Pulmonary artery endothelial cell (primary cell): ENCODE data around the gene PLRG1. TPM values are rescaled to one million over a fixed set of nuclear protein-coding genes. Genes with fewer than 3 reads are reported as not detected.
A peak's percentile ranks its signal among the peaks of the same experiment; 100 is the strongest.

ENCODE experiments used
- DNase-seq: peaks from one replicate; pipeline ENCODE4 v3.0.0-alpha.2; 2011; ENCODE audit warnings: low read depth, low spot score
- total RNA-seq: library from RNA; depleted of rRNA; stranded (reverse); fragments of >200 nt; gene quantifications from 2 replicates; pipeline ENCODE4 v1.2.3, GENCODE V29; 2014

Gene PLRG1
- total RNA-seq, 1 donor from 2014 or later: 93.1 TPM

GRCh38 chr4:154574311-154574710 lies 24.1 kb upstream of the PLRG1 start:
- DNase-seq: no peak

GRCh38 chr4:154573190-154573870 lies 23.1 kb upstream of the PLRG1 start:
- no peak for DNase-seq

- DNase-seq: no peak
Observed at GRCh38 chr4:154569584-154569983, 19.4 kb upstream of the PLRG1 start.

- no peak for DNase-seq
Observed at GRCh38 chr4:154569028-154569427, 18.8 kb upstream of the PLRG1 start.

DNA sequence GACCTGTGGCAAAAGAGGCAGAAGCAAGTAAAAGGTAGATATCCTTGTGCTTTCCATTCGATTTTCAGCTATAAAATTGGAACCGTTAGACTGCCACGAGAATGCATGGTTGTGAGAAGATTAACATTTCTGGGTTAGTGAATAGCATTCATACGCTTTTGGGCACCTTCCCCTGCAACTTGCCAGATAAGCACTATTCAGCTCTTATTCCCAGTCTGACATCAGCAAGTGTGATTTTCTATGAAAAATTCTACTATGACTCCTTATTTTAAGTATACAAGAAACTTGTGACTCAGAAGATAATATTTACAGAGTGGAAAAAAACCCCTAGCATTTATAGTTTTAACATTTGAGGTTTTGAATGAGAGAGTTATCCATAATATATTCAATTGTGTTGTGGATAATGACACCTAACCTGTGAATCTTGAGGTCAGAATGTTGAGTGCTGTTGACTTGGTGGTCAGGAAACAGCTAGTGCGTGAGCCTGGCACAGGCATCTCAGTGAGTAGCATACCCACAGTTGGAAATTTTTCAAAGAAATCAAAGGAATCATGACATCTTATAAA lies 16.5 kb upstream of the PLRG1 start:
- DNase-seq: no peak

DNA sequence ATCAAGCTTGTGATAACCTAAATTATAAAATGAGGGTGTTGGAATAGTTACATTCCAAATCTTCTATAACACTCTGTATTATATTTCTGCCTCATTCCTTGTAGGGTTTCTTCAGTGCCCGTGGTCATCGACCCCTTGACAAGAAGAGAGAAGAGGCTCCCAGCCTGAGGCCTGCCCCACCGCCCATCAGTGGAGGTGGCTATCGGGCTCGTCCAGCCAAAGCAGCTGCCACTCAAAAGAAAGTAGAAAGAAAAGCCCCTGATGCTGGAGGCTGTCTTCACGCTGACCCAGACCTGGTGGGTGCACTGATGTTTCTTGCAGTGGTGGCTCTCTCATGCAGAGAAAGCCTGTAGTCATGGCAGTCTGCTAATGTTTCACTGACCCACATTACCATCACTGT lies 15.5 kb upstream of the PLRG1 start:
- DNase-seq: no peak

DNA sequence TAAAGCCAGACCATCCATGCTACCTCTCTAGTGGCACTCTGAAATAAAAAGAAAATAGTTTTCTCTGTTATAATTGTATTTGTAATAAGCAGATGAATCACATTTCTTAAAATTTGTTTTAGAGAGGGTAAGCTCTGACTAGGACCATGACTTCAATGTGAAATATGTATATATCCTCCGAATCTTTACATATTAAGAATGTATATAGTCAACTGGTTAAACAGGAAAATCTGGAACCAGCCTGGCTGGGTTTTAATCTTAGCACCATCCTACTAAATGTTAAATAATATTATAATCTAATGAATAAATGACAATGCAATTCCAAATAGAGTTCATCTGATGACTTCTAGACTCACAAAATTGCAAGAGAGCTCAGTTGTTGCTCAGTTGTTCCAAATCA lies 14.1 kb upstream of the PLRG1 start:
- no peak for DNase-seq

DNA sequence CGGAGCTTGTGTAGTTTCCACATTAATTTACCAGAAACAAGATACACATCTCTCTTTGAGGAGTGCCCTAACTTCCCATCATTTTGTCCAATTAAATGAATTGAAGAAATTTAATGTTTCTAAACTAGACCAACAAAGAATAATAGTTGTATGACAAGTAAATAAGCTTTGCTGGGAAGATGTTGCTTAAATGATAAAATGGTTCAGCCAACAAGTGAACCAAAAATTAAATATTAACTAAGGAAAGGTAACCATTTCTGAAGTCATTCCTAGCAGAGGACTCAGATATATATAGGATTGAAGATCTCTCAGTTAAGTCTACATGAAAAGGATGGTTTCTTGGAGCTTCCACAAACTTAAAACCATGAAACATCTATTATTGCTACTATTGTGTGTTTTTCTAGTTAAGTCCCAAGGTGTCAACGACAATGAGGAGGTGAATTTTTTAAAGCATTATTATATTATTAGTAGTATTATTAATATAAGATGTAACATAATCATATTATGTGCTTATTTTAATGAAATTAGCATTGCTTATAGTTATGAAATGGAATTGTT lies 12.6 kb upstream of the PLRG1 start, which contains the start of gene FGB:
TSS of gene FGB (plus strand) at position 315 of the 558 bp plus-strand sequence. CDS start at position 323, 8 bp downstream.
- no peak for DNase-seq

DNA sequence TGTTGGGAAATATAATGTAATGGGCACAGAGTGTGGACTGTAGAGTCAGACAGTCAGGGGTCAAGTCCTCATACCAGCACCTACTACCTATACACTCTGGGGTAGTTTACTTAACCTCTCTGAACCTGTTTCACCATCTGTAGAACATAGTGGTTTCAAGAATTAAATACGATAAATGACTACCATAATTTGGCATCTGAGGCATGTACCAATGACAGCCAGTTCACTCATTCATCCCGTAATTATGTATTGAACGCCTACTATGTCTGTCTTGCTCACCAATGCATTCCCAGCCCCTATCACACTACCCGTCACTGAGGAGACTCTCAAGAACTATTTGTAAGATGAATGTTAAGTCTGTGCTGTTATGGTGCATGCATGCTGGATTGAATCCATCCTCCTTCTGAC lies 10.6 kb upstream of the PLRG1 start:
- no peak for DNase-seq

DNA sequence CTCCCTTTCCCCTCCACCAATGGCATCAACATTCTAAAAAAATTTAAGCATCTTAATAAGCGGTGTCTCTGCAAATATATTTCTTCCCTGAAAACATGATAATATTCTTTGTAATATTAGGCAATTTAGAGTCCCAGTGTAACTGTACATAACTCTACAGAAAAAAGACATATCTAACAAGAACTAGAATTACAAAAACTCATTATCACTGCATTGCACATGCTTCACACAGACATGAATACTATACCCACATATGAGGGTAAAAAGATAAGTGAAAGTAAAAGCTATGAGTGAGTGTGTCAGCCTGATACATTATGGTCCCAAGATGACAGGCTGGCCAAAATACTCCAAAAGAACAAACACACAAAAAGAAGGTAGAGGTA lies 10.2 kb upstream of the PLRG1 start:
- DNase-seq: no peak

GRCh38 chr4:154559494-154560418 lies 9.6 kb upstream of the PLRG1 start:
- peak; percentile 8 for DNase-seq

DNA sequence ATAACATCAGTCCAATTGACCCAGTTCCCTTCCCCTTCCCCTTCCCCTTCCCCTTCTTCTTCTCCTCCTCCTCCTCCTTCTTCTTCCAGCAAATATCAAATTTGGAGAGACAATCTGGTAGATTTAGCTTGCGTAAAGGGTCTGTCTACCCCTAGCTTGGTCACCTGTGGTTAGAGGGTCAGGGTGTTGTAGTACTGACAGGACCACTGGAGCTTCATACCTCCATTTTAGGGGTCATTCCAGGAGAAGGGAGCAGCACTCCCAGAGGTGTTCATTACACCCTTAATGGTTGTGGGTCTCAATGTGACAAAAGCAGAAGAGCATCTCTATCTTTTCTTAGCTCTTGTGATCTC lies 8.9 kb upstream of the PLRG1 start:
- no peak for DNase-seq

DNA sequence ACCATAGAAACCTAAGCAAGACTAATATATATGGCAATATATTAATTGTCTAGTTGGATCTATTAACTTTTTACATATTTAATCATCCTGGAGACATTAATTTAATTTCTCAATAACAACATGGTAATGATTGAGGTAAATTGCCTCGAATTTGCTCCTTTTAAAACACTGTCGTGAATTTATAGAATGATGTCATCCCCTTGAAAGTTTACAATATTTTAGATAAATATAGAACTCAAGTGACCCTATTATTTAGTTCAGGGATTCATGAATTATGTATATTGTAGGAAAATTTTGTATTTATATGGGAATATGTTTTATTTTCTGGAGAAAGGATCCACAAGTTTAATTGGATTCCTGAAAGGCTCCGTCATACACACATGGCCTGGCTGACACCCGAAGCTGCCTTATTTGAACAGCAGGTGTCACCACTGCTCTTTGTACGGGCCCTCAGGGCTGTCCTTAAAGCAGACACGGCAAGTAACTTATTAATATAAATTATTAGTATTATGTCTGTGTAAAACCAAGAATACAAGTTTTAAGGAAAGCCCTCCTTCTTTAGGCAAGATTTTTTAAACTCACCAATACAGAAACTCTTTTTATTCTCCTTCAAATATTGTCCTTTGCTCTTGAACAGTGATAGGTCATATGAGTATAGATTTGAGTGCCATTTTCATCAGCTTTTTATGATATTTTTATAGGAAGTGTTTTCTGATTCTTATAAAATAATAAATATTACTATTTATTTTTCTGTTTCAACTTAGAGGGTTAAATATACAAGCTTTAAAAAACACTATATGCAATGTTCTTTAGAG lies 1.9 kb upstream of the PLRG1 start:
- peak; percentile 61 for DNase-seq

GRCh38 chr4:154545689-154546088 lies 4.5 kb downstream of the PLRG1 start:
- DNase-seq: no peak

GRCh38 chr4:154542271-154542879 lies 7.8 kb downstream of the PLRG1 start:
- DNase-seq: no peak

- no peak for DNase-seq
Observed at GRCh38 chr4:154534296-154534695, 15.9 kb downstream of the PLRG1 start.

GRCh38 chr4:154529728-154530519 lies 20.3 kb downstream of the PLRG1 start:
- no peak for DNase-seq

DNA sequence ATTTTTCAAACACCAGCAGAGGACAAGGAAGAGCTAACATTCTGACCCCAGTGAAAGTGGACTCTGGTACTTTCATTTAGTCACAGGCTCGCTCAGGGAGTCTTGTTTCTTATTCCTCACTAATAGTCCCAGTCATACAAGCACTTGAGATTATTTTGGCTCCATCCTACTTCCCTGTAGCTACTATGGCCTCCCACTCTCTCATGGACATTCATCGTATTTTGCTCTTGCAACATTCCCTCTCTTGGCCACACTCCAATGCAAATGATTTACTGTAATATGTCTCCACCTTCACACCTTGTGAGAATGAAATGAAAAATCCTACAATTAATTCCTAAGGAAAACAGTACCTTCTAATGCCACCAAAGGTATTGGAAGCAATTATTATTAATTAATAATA lies 21.3 kb downstream of the PLRG1 start:
- DNase-seq: no peak

DNA sequence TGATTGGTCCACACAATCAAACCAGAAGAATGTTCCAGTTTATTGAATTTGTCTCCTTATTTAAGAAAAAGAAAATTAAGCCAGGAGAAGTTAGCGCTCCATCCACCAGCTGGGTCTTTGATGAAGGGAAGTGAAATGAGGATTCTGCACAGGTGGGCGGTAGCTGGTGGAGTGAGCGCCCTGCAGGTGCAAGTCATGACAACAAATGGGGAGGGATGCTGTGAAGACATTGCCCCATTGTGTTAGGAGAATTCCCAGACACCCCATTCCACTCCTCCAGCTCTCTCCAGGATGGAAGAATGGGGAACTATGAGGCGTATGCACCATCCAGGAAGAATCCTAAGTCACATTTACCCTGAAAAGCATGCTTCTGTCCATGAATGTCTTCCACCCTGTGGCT lies 22.9 kb downstream of the PLRG1 start:
- DNase-seq: no peak

DNA sequence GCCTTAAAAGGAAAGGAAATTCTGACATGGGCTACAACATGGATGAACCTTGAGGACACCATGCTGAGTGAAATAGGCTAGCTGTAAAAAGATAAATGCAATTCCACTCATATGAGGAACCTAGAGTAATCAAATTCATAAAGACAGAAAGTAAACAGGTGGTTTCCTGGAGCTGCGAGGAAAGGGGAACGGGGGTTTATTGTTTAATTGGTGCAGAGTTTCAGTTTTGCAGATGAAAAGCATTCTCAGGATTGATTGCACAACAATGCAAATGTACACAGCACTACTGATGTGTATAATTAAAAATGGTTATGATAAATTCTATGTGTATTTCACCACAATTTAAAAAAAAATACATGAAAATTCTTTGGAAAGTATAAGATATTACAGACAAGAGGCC lies 24.0 kb downstream of the PLRG1 start:
- DNase-seq: no peak
